Body of pancreas (tissue), 4 donors: Measurements from ENCODE around the gene RNF223.
A peak's percentile ranks its signal among the peaks of the same experiment; 100 is the strongest.

Experiments
- POLR2A ChIP-seq, 3 donors: fragments of 450-650 bp; IDR thresholded peaks; one replicate each; pipeline ENCODE4 v1.6.1; 2016; ENCODE audit warnings: antibody characterized with exemption in 3 of 3, mild to moderate bottlenecking in 2 of 3
- TF ChIP-seq, protein P1 (sequence below), 7 experiments: fragments of 450-650 bp in 4 of 7; fragments of 200-600 bp in 3 of 7; sonication (generic) in 3 of 7; IDR thresholded peaks; one replicate each; pipeline ENCODE4 v1.5.1; 2016 to 2019; ENCODE audit warnings: antibody characterized with exemption in 7 of 7

DNA sequence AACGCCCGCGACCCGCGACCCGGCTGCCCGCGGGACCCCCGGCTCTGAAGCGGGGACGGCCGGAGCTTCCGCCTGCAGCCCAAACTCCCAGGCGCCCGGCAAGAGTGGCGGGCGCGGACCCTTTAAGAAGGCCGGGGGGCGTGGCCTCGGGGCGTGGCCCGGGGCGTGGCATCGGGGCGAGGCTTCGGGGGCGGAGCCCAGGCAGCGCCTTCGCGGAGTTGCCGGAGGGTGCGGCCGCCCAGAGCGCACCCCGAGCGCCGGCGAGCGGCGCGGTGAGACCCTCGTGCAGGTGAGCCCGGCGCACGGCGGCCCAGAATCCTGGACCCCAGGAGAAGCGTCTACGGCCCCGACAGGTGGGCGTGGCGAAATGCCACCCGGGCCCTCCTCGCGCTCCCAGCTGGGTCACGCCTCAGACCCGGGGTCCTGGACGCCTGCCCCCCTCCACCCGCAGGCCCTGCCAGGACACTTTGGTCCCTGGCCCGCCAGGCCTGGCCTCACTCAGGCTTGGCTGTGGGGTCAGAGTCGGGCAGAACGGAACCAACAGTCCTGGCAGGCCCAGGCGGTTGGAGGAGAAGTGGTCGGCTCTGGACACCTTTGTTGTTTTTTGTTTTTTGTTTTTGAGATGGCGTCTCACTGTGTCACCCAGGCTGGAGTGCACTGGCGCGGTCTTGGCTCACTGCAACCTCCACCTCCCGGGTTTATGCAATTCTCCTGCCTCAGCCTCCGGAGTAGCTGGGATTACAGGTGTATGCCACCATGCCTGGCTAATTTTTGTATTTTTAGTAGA lies 14.4 kb downstream of the RNF223 start:
- peak in 1 of 3 donors; percentile 26 for TF ChIP-seq POLR2A (IDR thresholded peaks at IDR 0.05)
- TF ChIP-seq, protein P1, sequence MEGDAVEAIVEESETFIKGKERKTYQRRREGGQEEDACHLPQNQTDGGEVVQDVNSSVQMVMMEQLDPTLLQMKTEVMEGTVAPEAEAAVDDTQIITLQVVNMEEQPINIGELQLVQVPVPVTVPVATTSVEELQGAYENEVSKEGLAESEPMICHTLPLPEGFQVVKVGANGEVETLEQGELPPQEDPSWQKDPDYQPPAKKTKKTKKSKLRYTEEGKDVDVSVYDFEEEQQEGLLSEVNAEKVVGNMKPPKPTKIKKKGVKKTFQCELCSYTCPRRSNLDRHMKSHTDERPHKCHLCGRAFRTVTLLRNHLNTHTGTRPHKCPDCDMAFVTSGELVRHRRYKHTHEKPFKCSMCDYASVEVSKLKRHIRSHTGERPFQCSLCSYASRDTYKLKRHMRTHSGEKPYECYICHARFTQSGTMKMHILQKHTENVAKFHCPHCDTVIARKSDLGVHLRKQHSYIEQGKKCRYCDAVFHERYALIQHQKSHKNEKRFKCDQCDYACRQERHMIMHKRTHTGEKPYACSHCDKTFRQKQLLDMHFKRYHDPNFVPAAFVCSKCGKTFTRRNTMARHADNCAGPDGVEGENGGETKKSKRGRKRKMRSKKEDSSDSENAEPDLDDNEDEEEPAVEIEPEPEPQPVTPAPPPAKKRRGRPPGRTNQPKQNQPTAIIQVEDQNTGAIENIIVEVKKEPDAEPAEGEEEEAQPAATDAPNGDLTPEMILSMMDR (IDR thresholded peaks at IDR 0.05): peak in 1 of 7 experiments; percentile 20
